OCI-LY1 (cell line): ENCODE data around the gene BIN1.

ENCODE experiments used
- CTCF ChIP-seq: fragments of 200-600 bp; sonication (generic), shearing (Covaris generic); IDR thresholded peaks from 2 replicates; pipeline ENCODE4 v1.5.1; 2017; ENCODE audit warnings: mild to moderate bottlenecking, antibody characterized with exemption, low read length, moderate library complexity, mixed read lengths
- EZH2 ChIP-seq: fragments of 200-600 bp; sonication (generic), shearing (Covaris generic); IDR thresholded peaks from 2 replicates; pipeline ENCODE4 v1.8.0; 2017; ENCODE audit warnings: borderline replicate concordance, mixed run types, mild to moderate bottlenecking, antibody characterized with exemption, low read length, moderate library complexity, mixed read lengths

- TF ChIP-seq CTCF (no peak), EZH2 (no peak)
These were observed 63.4 kb downstream of the BIN1 start for GRCh38 chr2:127043367-127044164.
